T-cell (primary cell): ENCODE measurements around the gene WASHC2A. TPM values are rescaled to one million over a fixed set of nuclear protein-coding genes. Genes with fewer than 3 reads are reported as not detected.
A peak's percentile ranks its signal among the peaks of the same experiment; 100 is the strongest.
"Not testable (repeated sequence)": the region's sequence is repeated elsewhere in the genome, so short reads cannot be mapped to it uniquely, and the experiment has no call there.

ENCODE experiments used
- ATAC-seq, 4 experiments: fragments of 200-7000 bp in 3 of 4; fragments of 150-1000 bp in 1 of 4; cut with Tn5 transposase; replicated peaks in 1 of 4; 1 replicate in 3 of 4; 2 replicates in 1 of 4; pipeline ENCODE4 v1.10.0; 2021; ENCODE audit warnings: moderate library complexity in 3 of 4, mild to moderate bottlenecking in 2 of 4, moderate number of reproducible peaks in 1 of 4
- CTCF ChIA-PET, 2 donors: fragments of 300-600 bp; sonication (Branson Sonifier 250); formaldehyde crosslinking; loops; one replicate each; lab custom pipeline; 2022; ENCODE audit warnings: antibody characterized with exemption in 2 of 2; lab: Charles Lee
- POLR2A ChIA-PET, 2 donors: fragments of 300-600 bp; sonication (Branson Sonifier 250); formaldehyde crosslinking; loops; one replicate each; lab custom pipeline; 2022; ENCODE audit warnings: antibody characterized with exemption in 2 of 2; lab: Charles Lee
- DNase-seq, 35 experiments: peaks; one replicate each; pipeline versions ENCODE4 v3.0.0 to v3.0.0-alpha.2; 2013 to 2023
- H3K27ac ChIP-seq: one replicate; pipeline ENCODE4 v1.5.1; 2013; ENCODE audit warnings: low read length
- H3K27me3 ChIP-seq, 2 experiments: replicated peaks in 1 of 2; 1 replicate in 1 of 2; 2 replicates in 1 of 2; pipeline versions ENCODE4 v1.6.1 to v1.7.0; 2013; ENCODE audit warnings: low read length in 1 of 2, mixed read lengths in 1 of 2; ENCODE audit not compliant: control insufficient read depth in 2 of 2, insufficient read depth in 2 of 2; ENCODE audit errors: extremely low read depth in 1 of 2
- H3K36me3 ChIP-seq, 2 donors: 1 replicate in 1 of 2; 2 replicates in 1 of 2; pipeline versions ENCODE4 v1.6.1 to v1.7.0; 2013; ENCODE audit warnings: low read length in 1 of 2; ENCODE audit not compliant: control insufficient read depth in 2 of 2, insufficient read depth in 1 of 2; ENCODE audit errors: extremely low read depth in 1 of 2
- H3K4me1 ChIP-seq, 2 experiments: 1 replicate in 1 of 2; 2 replicates in 1 of 2; pipeline versions ENCODE4 v1.6.1 to v1.7.0; 2013; ENCODE audit warnings: low read length in 2 of 2, mixed read lengths in 1 of 2; ENCODE audit not compliant: insufficient read depth in 2 of 2, control insufficient read depth in 1 of 2; ENCODE audit errors: extremely low read depth in 1 of 2
- H3K4me3 ChIP-seq, 2 donors: 1 replicate in 1 of 2; 2 replicates in 1 of 2; pipeline versions ENCODE4 v1.5.1 to v1.7.0; 2013; ENCODE audit warnings: mild to moderate bottlenecking in 2 of 2, low read length in 1 of 2, moderate library complexity in 1 of 2; ENCODE audit not compliant: control insufficient read depth in 1 of 2; ENCODE audit errors: extremely low read depth in 1 of 2
- H3K9me3 ChIP-seq: 2 replicates; pipeline ENCODE4 v1.7.0; 2013
- H3K27ac Mint-ChIP-seq, 2 donors: one replicate each; pipeline ENCODE4 v1.8.0; 2020 to 2021; ENCODE audit warnings: mild to moderate bottlenecking in 2 of 2, mixed read lengths in 2 of 2
- H3K27me3 Mint-ChIP-seq, 2 donors: one replicate each; pipeline ENCODE4 v1.8.0; 2021 to 2022; ENCODE audit warnings: mixed read lengths in 2 of 2
- H3K36me3 Mint-ChIP-seq: one replicate; pipeline ENCODE4 v1.8.0; 2021; ENCODE audit warnings: mixed read lengths
- H3K4me1 Mint-ChIP-seq, 3 donors: one replicate each; pipeline ENCODE4 v1.8.0; 2020 to 2022; ENCODE audit warnings: mixed read lengths in 3 of 3, mild to moderate bottlenecking in 1 of 3
- H3K4me3 Mint-ChIP-seq, 3 donors: one replicate each; pipeline ENCODE4 v1.8.0; 2020 to 2022; ENCODE audit warnings: mild to moderate bottlenecking in 3 of 3, mixed read lengths in 3 of 3, moderate library complexity in 3 of 3
- H3K9me3 Mint-ChIP-seq, 3 donors: one replicate each; pipeline ENCODE4 v1.8.0; 2020 to 2022; ENCODE audit warnings: mixed read lengths in 3 of 3
- WGBS: methylation state at CpG from one replicate; pipeline ENCODE4 v1.1.5; 2013; ENCODE audit warnings: missing lambda C conversion rate; ENCODE audit not compliant: insufficient coverage; 5-methylcytosine and 5-hydroxymethylcytosine counted together
- total RNA-seq, 35 experiments: library from RNA in 6 of 35; stranded (reverse) in 6 of 35; fragments of 120-200 nt in 1 of 35; gene quantifications; one replicate each; pipeline versions ENCODE4 v1.2.1 to v1.2.4 and lab custom pipeline; 2013 to 2026

Gene WASHC2A
- total RNA-seq, 5 donors from 2014 or later (not counting 1 experiment from before 2014, with no cell fraction given) = 46.2 to 62.6 (median 55.3) TPM

DNA sequence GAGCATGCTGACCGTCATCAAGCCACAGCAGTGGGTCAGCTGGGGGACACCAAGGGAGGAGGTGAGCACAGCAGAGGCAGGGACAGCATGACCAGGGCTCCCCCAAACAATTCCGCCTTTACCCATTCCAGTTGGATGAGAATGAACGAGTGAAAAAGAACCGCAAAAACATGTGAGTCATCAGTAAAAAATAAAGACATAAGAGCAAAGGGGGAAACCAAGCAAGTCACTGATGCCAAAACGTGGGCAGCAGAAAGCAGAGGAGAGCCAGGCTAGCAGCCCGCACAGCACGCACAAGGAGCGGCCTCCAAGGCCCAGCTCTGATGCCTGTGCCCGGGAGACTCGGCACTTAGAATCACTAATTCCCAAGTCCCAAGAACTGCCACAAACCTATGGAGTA is 7.8 kb upstream of the WASHC2A start:
- CTCF ChIA-PET, POLR2A ChIA-PET, H3K27ac Mint-ChIP-seq: not testable (repeated sequence)

GRCh38 chr10:50061548-50061947 is 6.2 kb upstream of the WASHC2A start:
- H3K27me3 ChIP-seq, H3K27ac ChIP-seq, ATAC-seq, H3K9me3 Mint-ChIP-seq, H3K4me3 Mint-ChIP-seq, H3K36me3 ChIP-seq, H3K4me3 ChIP-seq, H3K4me1 ChIP-seq, H3K36me3 Mint-ChIP-seq, H3K27ac Mint-ChIP-seq, H3K4me1 Mint-ChIP-seq, POLR2A ChIA-PET, H3K9me3 ChIP-seq, CTCF ChIA-PET, DNase-seq, H3K27me3 Mint-ChIP-seq: not testable (repeated sequence)
- WGBS = no CpG with 5 or more reads among the region's 7 CpGs

More for the DNA sequence above, 7.8 kb upstream of the WASHC2A start:
- not testable (repeated sequence) for H3K9me3 Mint-ChIP-seq, H3K9me3 ChIP-seq, H3K36me3 ChIP-seq, H3K27me3 Mint-ChIP-seq, H3K4me3 ChIP-seq, H3K4me3 Mint-ChIP-seq, ATAC-seq, H3K36me3 Mint-ChIP-seq, H3K27ac ChIP-seq, H3K4me1 ChIP-seq, H3K4me1 Mint-ChIP-seq, DNase-seq, H3K27me3 ChIP-seq
- WGBS = 87% methylated on average over 4 of the region's 10 CpGs

DNA sequence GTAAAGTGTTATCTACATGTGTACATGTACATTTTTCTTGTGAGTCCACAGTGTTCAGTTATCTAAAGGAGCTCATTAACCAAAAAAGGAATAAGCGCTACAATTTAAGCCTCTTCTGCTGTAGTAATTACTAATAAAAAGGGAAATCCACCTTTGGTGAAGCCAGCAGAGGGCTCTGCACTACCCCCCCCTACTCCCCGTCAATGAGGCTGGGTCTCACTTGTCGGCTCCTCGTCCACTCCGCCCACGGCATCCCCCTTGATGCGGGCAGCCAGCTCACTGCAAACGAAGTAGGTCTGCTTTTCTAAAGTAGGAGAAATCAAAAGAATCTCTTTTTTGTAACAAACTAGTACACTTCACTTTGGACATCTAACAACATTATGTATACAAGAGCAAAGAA is 4.7 kb upstream of the WASHC2A start:
- Mint-ChIP-seq H3K4me1 (peaks cover 0 to 7% (median 4%) of the 10 kb centered on the region in 3 donors), H3K9me3 (no peaks in the 10 kb centered on the region), H3K27me3 (peaks cover 0 to 2% of the 10 kb centered on the region in 2 donors), H3K4me3 (peak overlapping the region in 1 of 3 donors; percentile 60), H3K27ac (no peak overlapping the region), H3K36me3 (no peaks in the 10 kb centered on the region)
- H3K27ac ChIP-seq = no peak overlapping the region
- ChIA-PET CTCF (no interaction called here), POLR2A (no interaction called here)
- H3K4me1 ChIP-seq = peaks cover 0 to 8% of the 10 kb centered on the region in 2 experiments
- no CpG with 5 or more reads among the region's 8 CpGs for WGBS
- H3K27me3 ChIP-seq = no peaks in the 10 kb centered on the region
- DNase-seq (no peak), ATAC-seq (no peak)
- no peaks in the 10 kb centered on the region for H3K9me3 ChIP-seq
- no peaks in the 10 kb centered on the region for H3K36me3 ChIP-seq
- no peak overlapping the region for H3K4me3 ChIP-seq

DNA sequence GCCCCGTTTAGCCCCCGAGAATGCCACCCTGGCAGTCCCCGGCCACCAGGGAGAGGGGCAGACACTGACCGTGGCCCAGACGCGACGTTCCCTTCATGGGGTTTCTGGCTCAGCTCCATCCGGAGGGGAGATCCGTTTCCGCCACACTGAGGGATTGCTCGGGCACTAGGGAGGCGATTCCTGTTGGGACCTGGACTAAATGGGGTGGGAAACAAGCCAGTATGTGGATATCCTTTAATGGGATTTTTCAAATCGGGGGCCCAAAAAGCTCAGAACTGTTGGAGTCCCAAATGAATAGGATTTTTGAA is 552 bp downstream of the WASHC2A start:
- WGBS = no CpG with 5 or more reads among the region's 13 CpGs
- H3K36me3 Mint-ChIP-seq, POLR2A ChIA-PET, H3K27ac ChIP-seq, H3K27me3 ChIP-seq, H3K36me3 ChIP-seq, ATAC-seq, H3K4me1 ChIP-seq, H3K27me3 Mint-ChIP-seq, DNase-seq, CTCF ChIA-PET, H3K9me3 ChIP-seq, H3K9me3 Mint-ChIP-seq: not testable (repeated sequence)
- peak overlapping the region; percentile 73 to 78 (median 77) for H3K4me3 Mint-ChIP-seq
- H3K4me3 ChIP-seq = peak overlapping the region; percentile 23 to 53
- H3K27ac Mint-ChIP-seq = peak overlapping the region in 1 of 2 donors; percentile 72
- peaks cover 7 to 14% (median 12%) of the 10 kb centered on the region in 3 donors for H3K4me1 Mint-ChIP-seq

DNA sequence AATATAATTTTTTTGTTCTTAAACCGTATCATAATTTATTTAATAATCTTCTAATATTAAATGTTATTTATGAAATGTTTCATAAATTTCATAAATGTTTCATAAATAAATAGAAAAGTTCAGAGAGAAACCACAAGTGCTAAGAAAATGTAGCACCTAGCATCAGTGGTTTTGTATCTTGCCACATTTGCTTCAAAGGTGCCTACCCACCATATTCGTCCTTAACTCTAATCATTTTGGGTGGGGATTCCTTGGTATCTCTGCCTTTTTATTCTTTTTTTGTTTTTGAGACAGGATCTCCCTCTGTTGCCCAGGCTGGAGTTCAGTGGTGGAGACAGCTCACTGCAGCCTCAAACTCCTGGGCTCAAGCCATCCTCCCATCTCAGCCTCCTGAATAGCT is 7.4 kb downstream of the WASHC2A start:
- ATAC-seq, H3K9me3 ChIP-seq, H3K4me1 ChIP-seq, H3K27me3 Mint-ChIP-seq, H3K4me3 Mint-ChIP-seq, DNase-seq, H3K27me3 ChIP-seq, H3K36me3 ChIP-seq, H3K4me3 ChIP-seq, H3K27ac Mint-ChIP-seq, POLR2A ChIA-PET, H3K36me3 Mint-ChIP-seq, H3K9me3 Mint-ChIP-seq, H3K4me1 Mint-ChIP-seq, CTCF ChIA-PET, H3K27ac ChIP-seq: not testable (repeated sequence)
- no CpG with 5 or more reads among the region's 2 CpGs for WGBS

- CTCF ChIA-PET, H3K4me3 ChIP-seq, H3K4me3 Mint-ChIP-seq, ATAC-seq, H3K9me3 Mint-ChIP-seq, H3K36me3 ChIP-seq, H3K4me1 Mint-ChIP-seq, H3K9me3 ChIP-seq, POLR2A ChIA-PET, H3K27me3 ChIP-seq, H3K27ac ChIP-seq, DNase-seq, H3K27me3 Mint-ChIP-seq, H3K36me3 Mint-ChIP-seq, H3K27ac Mint-ChIP-seq, H3K4me1 ChIP-seq: not testable (repeated sequence)
- no CpG with 5 or more reads among the region's 2 CpGs for WGBS
Measured at GRCh38 chr10:50075544-50075943, 7.8 kb downstream of the WASHC2A start.

DNA sequence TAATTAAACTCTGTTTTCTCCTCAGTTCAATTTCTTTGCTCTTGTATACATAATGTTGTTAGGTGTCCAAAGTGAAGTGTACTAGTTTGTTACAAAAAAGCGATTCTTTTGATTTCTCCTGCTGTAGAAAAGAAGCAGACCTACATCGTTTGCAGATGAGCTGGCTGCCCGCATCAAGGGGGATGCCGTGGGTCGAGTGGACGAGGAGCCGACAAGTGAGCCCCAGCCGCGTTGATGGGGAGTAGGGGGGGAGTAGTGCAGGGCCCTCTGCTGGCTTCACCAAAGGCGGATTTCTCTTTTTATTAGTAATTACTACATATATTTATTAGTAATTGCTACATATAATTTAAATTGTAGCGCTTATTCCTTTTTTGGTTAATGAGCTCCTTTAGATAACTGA is 23.6 kb downstream of the WASHC2A start:
- H3K4me1 Mint-ChIP-seq, H3K36me3 ChIP-seq, H3K27me3 Mint-ChIP-seq, H3K27ac Mint-ChIP-seq, H3K27me3 ChIP-seq, H3K9me3 ChIP-seq, CTCF ChIA-PET, H3K36me3 Mint-ChIP-seq, ATAC-seq, H3K9me3 Mint-ChIP-seq, H3K4me1 ChIP-seq, POLR2A ChIA-PET, DNase-seq, H3K27ac ChIP-seq, H3K4me3 ChIP-seq, H3K4me3 Mint-ChIP-seq: not testable (repeated sequence)
- no CpG with 5 or more reads among the region's 11 CpGs for WGBS
